HL-60 (cell line): ENCODE data around the gene NMNAT2.

Experiments used
- DNase-seq, 2 experiments: peaks; one replicate each; pipeline ENCODE4 v3.0.0-alpha.2; 2010 to 2020; ENCODE audit warnings: low read depth in 1 of 2, low spot score in 1 of 2
- H3K27ac ChIP-seq: fragments of 250-450 bp; sonication (Bioruptor Pico); replicated peaks from 2 replicates; pipeline ENCODE4 v1.5.1; 2020; ENCODE audit warnings: mild to moderate bottlenecking, moderate library complexity
- H3K27me3 ChIP-seq: fragments of 250-450 bp; sonication (Bioruptor Pico); 2 replicates; pipeline ENCODE4 v1.5.1; 2021; ENCODE audit warnings: mild to moderate bottlenecking, moderate library complexity; ENCODE audit not compliant: insufficient read depth, poor library complexity, severe bottlenecking
- H3K4me3 ChIP-seq: replicated peaks from 2 replicates; pipeline ENCODE4 v1.5.1; 2011; ENCODE audit warnings: mild to moderate bottlenecking, control low read depth, low read length; ENCODE audit not compliant: insufficient read depth
- CTCF ChIP-seq: IDR thresholded peaks from one replicate; pipeline ENCODE4 v1.5.1; 2011; ENCODE audit warnings: low read length, control low read depth, inconsistent platforms; ENCODE audit not compliant: insufficient read depth
- GABPA ChIP-seq: IDR thresholded peaks from 2 replicates; pipeline ENCODE4 v1.6.1; 2012; ENCODE audit warnings: low read depth
- POLR2AphosphoS5 ChIP-seq: IDR thresholded peaks from 2 replicates; pipeline ENCODE4 v1.6.1; 2012; ENCODE audit warnings: low read depth
- REST ChIP-seq: IDR thresholded peaks from 2 replicates; pipeline ENCODE4 v1.6.1; 2012; ENCODE audit warnings: low read depth; ENCODE audit not compliant: insufficient replicate concordance
- SPI1 ChIP-seq: IDR thresholded peaks from 2 replicates; pipeline ENCODE4 v1.6.1; 2012; ENCODE audit warnings: low read depth, mild to moderate bottlenecking, borderline replicate concordance

The NMNAT2 gene

GRCh38 chr1:183457449-183457848 lies 39.3 kb upstream of the NMNAT2 start:
- Histone ChIP-seq H3K4me3 (no peak overlapping the region), H3K27me3 (no peaks in the 10 kb centered on the region), H3K27ac (no peak overlapping the region)
- DNase-seq = no peak
- TF ChIP-seq SPI1 (no peak), REST (no peak), POLR2AphosphoS5 (no peak), GABPA (no peak), CTCF (no peak)

DNA sequence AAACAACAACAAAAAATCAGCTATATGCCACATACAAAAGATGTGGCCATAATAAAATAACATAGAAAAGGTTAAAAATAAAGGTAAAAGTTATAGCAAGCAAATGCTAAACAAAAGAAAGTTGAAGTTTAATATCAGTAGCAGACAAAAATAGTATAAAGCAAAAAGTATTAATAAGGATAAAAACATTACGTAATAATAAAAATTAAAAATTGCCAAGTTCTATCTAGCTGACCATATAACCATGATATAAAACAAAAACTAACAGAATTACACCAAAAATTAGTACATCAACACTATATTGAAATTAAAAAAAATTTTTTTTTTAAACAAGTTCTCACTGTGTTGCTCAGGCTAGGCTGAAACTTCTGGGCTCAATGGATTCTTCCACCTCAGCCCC lies 38.6 kb upstream of the NMNAT2 start:
- DNase-seq = no peak
- no peak overlapping the region for H3K27ac ChIP-seq
- TF ChIP-seq REST (no peak), POLR2AphosphoS5 (no peak), GABPA (no peak), SPI1 (no peak), CTCF (no peak)
- H3K4me3 ChIP-seq = no peak overlapping the region
- H3K27me3 ChIP-seq = no peaks in the 10 kb centered on the region

DNA sequence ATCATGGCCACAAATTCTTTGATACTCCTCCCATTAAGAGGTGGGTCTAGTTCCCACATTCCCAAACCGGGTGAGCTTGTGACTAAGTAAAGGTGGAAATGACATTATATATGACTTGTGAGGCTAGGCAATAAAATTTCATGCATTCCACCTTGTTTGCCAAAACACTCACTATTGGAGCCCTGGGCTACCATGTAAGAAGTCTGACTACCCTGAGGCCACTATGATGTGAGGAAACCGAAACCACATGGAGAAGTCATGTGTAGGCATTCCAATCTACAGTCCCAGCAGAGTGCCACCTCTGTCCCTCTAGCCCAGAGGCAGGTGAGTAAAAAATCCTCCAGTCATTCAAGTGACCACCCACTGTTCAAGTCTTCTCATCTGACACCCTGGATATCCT lies 36.2 kb upstream of the NMNAT2 start:
- Histone ChIP-seq H3K4me3 (no peak overlapping the region), H3K27ac (no peak overlapping the region), H3K27me3 (no peaks in the 10 kb centered on the region)
- no peak for TF ChIP-seq POLR2AphosphoS5
- DNase-seq = no peak

GRCh38 chr1:183450093-183450492 lies 31.9 kb upstream of the NMNAT2 start:
- Histone ChIP-seq H3K27me3 (no peaks in the 10 kb centered on the region), H3K4me3 (no peak overlapping the region), H3K27ac (no peak overlapping the region)
- TF ChIP-seq REST (no peak), POLR2AphosphoS5 (no peak), SPI1 (no peak), GABPA (no peak), CTCF (no peak)
- DNase-seq = no peak
